A549 (cell line): ENCODE data around the gene SLC13A5. TPM values are rescaled to one million over a fixed set of nuclear protein-coding genes. Genes with fewer than 3 reads are reported as not detected.

Source experiments
- ATAC-seq, 2 experiments: fragments of 200-7000 bp in 1 of 2; fragments of >200 bp in 1 of 2; cut with Nextera tagmentation in 1 of 2; cut with Tn5 transposase in 1 of 2; 3 replicates each; pipeline versions ENCODE4 v1.8.0 to v1.9.1; 2018 to 2020; ENCODE audit warnings: mild to moderate bottlenecking in 1 of 2, moderate library complexity in 1 of 2
- CTCF ChIA-PET: fragments of 300-600 bp; sonication (Branson Sonifier 250); formaldehyde crosslinking; extraction: SDS; loops from one replicate; lab custom pipeline; 2021; ENCODE audit warnings: antibody characterized with exemption, inconsistent platforms; lab: Yijun Ruan, JAX
- POLR2A ChIA-PET: fragments of 350-600 bp; formaldehyde crosslinking; extraction: SDS; loops from one replicate; lab custom pipeline; 2021; ENCODE audit warnings: antibody characterized with exemption, inconsistent platforms; lab: Yijun Ruan, JAX
- DNase-seq, 2 experiments: peaks; one replicate each; pipeline versions ENCODE4 v3.0.0 to v3.0.0-alpha.2; 2011 to 2016; ENCODE audit warnings: low read depth in 1 of 2, low spot score in 1 of 2
- FAIRE-seq: peaks from 2 replicates; lab custom pipeline; 2011; peaks lifted over from hg19 to GRCh38; lab: Jason Lieb, UNC
- H3K27ac ChIP-seq, 2 experiments: fragments of >200 bp; sonication (Bioruptor Twin); formaldehyde crosslinking; 3 replicates each; pipeline ENCODE4 v1.5.1; 2016 to 2017
- H3K4me1 ChIP-seq: fragments of >200 bp; sonication (Bioruptor Twin); formaldehyde crosslinking; 3 replicates; pipeline ENCODE4 v1.6.1; 2016
- H3K4me2 ChIP-seq: fragments of >200 bp; sonication (Bioruptor Twin); formaldehyde crosslinking; 3 replicates; pipeline ENCODE4 v1.6.1; 2016
- H3K4me3 ChIP-seq: fragments of >200 bp; sonication (Bioruptor Twin); formaldehyde crosslinking; 3 replicates; pipeline ENCODE4 v1.5.1; 2016
- H3K9me3 ChIP-seq: fragments of >200 bp; sonication (Bioruptor Twin); formaldehyde crosslinking; 3 replicates; pipeline ENCODE4 v1.6.1; 2016
- BHLHE40 ChIP-seq: IDR thresholded peaks from 2 replicates; pipeline ENCODE4 v1.6.1; 2012; ENCODE audit warnings: low read depth, low read length, inconsistent platforms
- CHD4 ChIP-seq: fragments of 200-600 bp; sonication (generic); IDR thresholded peaks from 2 replicates; pipeline ENCODE4 v1.6.1; 2016; ENCODE audit warnings: antibody characterized with exemption, mild to moderate bottlenecking, borderline replicate concordance
- ESRRA ChIP-seq: fragments of 150-350 bp; IDR thresholded peaks from 2 replicates; pipeline ENCODE4 v1.6.1; 2014; ENCODE audit warnings: mild to moderate bottlenecking, low read length, borderline replicate concordance
- FOSB ChIP-seq: fragments of 250-450 bp; sonication (Bioruptor Pico); IDR thresholded peaks from 2 replicates; pipeline ENCODE4 v1.5.0; 2020; ENCODE audit warnings: mild to moderate bottlenecking, moderate library complexity
- GATA3 ChIP-seq: IDR thresholded peaks from 2 replicates; pipeline ENCODE4 v1.6.1; 2012; ENCODE audit warnings: borderline replicate concordance
- HOXA7 ChIP-seq: fragments of 250-450 bp; sonication (Bioruptor Pico); IDR thresholded peaks from 2 replicates; pipeline ENCODE4 v1.5.0; 2020; ENCODE audit warnings: mild to moderate bottlenecking, moderate library complexity
- HOXB5 ChIP-seq: fragments of 250-450 bp; sonication (Bioruptor Pico); IDR thresholded peaks from 2 replicates; pipeline ENCODE4 v1.5.0; 2020; ENCODE audit warnings: mild to moderate bottlenecking, moderate library complexity
- KDM5A ChIP-seq: fragments of 200-600 bp; sonication (generic); IDR thresholded peaks from 2 replicates; pipeline ENCODE4 v1.6.1; 2016; ENCODE audit warnings: antibody characterized with exemption, mild to moderate bottlenecking
- MAZ ChIP-seq: fragments of 150-350 bp; IDR thresholded peaks from 2 replicates; pipeline ENCODE4 v1.6.1; 2014; ENCODE audit warnings: antibody characterized with exemption, low read depth, low read length, borderline replicate concordance
- NR3C1 ChIP-seq: fragments of >200 bp; sonication (Bioruptor Twin); formaldehyde crosslinking; IDR thresholded peaks from 3 replicates; pipeline ENCODE4 v1.6.1; 2017
- POLR2A ChIP-seq: IDR thresholded peaks from 2 replicates; pipeline ENCODE4 v1.6.1; 2012; ENCODE audit warnings: mild to moderate bottlenecking, low read length
- POLR2AphosphoS2 ChIP-seq: conservative IDR thresholded peaks from 2 replicates; pipeline ENCODE4 v1.6.1; 2012; ENCODE audit warnings: low read length, improper control_type of control experiment, inconsistent platforms
- RAD21 ChIP-seq, 2 experiments: fragments of >200 bp in 1 of 2; sonication (Bioruptor Twin) in 1 of 2; formaldehyde crosslinking in 1 of 2; IDR thresholded peaks in 1 of 2; conservative IDR thresholded peaks in 1 of 2; 2 replicates in 1 of 2; 3 replicates in 1 of 2; pipeline ENCODE4 v1.6.1; 2012 to 2018; ENCODE audit warnings: inconsistent platforms in 1 of 2
- RARB ChIP-seq: fragments of 250-450 bp; sonication (Bioruptor Pico); IDR thresholded peaks from 2 replicates; pipeline ENCODE4 v1.8.0; 2021; ENCODE audit warnings: mild to moderate bottlenecking, moderate library complexity
- TFCP2L1 ChIP-seq: fragments of 250-450 bp; sonication (Bioruptor Pico); IDR thresholded peaks from 2 replicates; pipeline ENCODE4 v1.5.0; 2021; ENCODE audit warnings: mild to moderate bottlenecking
- ZNF302 ChIP-seq: fragments of 250-450 bp; sonication (Bioruptor Pico); IDR thresholded peaks from 2 replicates; pipeline ENCODE4 v1.9.0; 2021; ENCODE audit warnings: inconsistent platforms, mild to moderate bottlenecking, moderate library complexity
- WGBS: methylation state at CpG from one replicate; pipeline ENCODE4 v1.1.6; 2017; ENCODE audit errors: missing lambda C conversion rate; 5-methylcytosine and 5-hydroxymethylcytosine counted together
- polyA plus RNA-seq, 4 experiments: library from polyadenylated mRNA; depleted of rRNA in 3 of 4; stranded (reverse); fragments of >200 nt; fragmentation: RNase III in 1 of 4; extraction: RNeasy Plus Mini Kit Qiagen cat#74134 plus additional on column Dnase treatment in 1 of 4; gene quantifications; 2 replicates in 3 of 4; 3 replicates in 1 of 4; pipeline ENCODE4 v1.2.3, GENCODE V29; 2011 to 2017
- TF ChIP-seq, protein P1 (sequence below): IDR thresholded peaks from 2 replicates; pipeline ENCODE4 v1.6.1; 2012; ENCODE audit warnings: low read depth, borderline replicate concordance
- TF ChIP-seq, protein P2 (sequence below): fragments of 250-450 bp; sonication (Bioruptor Pico); IDR thresholded peaks from 2 replicates; pipeline ENCODE4 v1.5.0; 2020; ENCODE audit warnings: low read depth, mild to moderate bottlenecking, moderate library complexity
- TF ChIP-seq, protein P3 (sequence below): fragments of >200 bp; sonication (Bioruptor Twin); formaldehyde crosslinking; IDR thresholded peaks from 3 replicates; pipeline ENCODE4 v1.5.1; 2016
- TF ChIP-seq, protein P4 (sequence below): fragments of 200-600 bp; sonication (generic); IDR thresholded peaks from 2 replicates; pipeline ENCODE4 v1.6.1; 2016; ENCODE audit warnings: antibody characterized with exemption, mild to moderate bottlenecking, moderate library complexity
- TF ChIP-seq, protein P5 (sequence below): fragments of 250-450 bp; sonication (Bioruptor Pico); IDR thresholded peaks from 2 replicates; pipeline ENCODE4 v1.5.0; 2021; ENCODE audit warnings: mild to moderate bottlenecking, moderate library complexity, borderline replicate concordance
- TF ChIP-seq, protein P6 (sequence below): fragments of >200 bp; sonication (Bioruptor Twin); formaldehyde crosslinking; IDR thresholded peaks from 2 replicates; pipeline ENCODE4 v1.6.1; 2016

Gene SLC13A5
- polyA plus RNA-seq, 2 of the 4 experiments (the other 2 are of a cell fraction): 0.15 to 0.26 TPM

DNA sequence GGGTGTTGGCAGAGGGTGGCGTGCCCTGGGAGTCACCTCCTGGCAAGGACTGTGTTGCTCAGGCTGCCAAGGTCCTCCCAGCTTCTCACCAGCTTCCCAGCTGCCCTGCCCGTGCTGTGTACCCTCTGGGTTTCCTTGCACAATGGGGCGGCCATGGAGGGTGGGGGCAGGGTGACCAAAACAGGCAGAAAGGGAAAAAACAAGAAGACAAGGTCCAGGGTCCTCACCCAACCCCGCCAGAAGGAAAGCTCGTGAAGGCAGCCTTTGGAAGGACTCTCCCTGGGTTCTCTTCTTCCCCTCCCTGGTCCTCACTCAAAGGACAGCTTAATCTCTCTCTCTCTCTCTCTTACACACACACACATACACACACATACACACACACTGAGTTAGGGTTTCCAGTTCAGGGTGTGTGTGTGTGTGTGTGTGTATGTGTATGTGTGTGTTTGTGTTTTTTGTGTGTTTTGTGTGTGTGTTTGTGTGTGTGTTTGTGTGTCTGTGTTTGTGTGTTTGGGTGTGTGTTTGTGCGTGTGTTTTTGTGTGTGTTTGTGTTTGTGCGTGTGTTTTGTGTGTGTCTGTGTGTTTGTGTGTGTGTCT lies 2.0 kb downstream of the SLC13A5 start (continued):
- no peak for TF ChIP-seq FOSB (CRISPR knock-in tag)
- TF ChIP-seq, protein P1, sequence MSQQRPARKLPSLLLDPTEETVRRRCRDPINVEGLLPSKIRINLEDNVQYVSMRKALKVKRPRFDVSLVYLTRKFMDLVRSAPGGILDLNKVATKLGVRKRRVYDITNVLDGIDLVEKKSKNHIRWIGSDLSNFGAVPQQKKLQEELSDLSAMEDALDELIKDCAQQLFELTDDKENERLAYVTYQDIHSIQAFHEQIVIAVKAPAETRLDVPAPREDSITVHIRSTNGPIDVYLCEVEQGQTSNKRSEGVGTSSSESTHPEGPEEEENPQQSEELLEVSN: no peak
- no peak for TF ChIP-seq CHD4

DNA sequence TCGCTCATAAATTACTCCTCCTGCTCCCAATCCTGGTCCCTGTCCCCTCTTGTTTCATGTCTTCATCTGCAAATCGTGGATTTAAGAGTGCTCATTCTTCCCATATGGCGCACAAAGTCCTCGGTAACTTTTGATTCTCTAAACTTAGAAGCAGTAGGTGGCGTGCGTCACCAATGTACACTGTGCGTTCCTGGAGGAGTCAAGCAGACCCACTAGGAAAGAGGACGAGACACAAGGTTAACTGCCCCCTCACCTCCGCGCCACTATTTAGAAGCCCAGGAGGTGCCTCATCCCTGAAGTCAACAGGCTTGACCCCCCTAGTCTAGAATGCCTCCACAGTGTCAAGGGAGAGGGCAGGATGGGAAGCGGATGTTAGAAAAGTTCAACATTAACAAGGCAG lies 2.9 kb downstream of the SLC13A5 start:
- Histone ChIP-seq H3K27ac (no peak overlapping the region), H3K4me2 (no peak overlapping the region), H3K9me3 (peaks cover 6% of the 10 kb centered on the region; the same call in 2 of the 3 replicates), H3K4me1 (0 out of 3 replicates have a peak, but pooled peaks cover 3% of the 10 kb centered on the region), H3K4me3 (no peak overlapping the region)
- CTCF ChIA-PET: interaction anchor here (1.0 to 2.2 kb wide), 2 partner anchors 9 to 294 kb away, joined by 3 to 7 read pairs; no protein-coding TSS in a partner anchor
- DNase-seq (peak in 1 of 2 experiments; percentile 34), ATAC-seq (no peak), FAIRE-seq (no peak)
- 58% methylated on average over 11 of the region's 11 CpGs for WGBS
- POLR2A ChIA-PET: no interaction called here
- TF ChIP-seq NR3C1: no peak
- TF ChIP-seq TFCP2L1: no peak
- TF ChIP-seq, protein P2, sequence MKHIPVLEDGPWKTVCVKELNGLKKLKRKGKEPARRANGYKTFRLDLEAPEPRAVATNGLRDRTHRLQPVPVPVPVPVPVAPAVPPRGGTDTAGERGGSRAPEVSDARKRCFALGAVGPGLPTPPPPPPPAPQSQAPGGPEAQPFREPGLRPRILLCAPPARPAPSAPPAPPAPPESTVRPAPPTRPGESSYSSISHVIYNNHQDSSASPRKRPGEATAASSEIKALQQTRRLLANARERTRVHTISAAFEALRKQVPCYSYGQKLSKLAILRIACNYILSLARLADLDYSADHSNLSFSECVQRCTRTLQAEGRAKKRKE: no peak
- TF ChIP-seq MAZ: no peak
- TF ChIP-seq, protein P3, sequence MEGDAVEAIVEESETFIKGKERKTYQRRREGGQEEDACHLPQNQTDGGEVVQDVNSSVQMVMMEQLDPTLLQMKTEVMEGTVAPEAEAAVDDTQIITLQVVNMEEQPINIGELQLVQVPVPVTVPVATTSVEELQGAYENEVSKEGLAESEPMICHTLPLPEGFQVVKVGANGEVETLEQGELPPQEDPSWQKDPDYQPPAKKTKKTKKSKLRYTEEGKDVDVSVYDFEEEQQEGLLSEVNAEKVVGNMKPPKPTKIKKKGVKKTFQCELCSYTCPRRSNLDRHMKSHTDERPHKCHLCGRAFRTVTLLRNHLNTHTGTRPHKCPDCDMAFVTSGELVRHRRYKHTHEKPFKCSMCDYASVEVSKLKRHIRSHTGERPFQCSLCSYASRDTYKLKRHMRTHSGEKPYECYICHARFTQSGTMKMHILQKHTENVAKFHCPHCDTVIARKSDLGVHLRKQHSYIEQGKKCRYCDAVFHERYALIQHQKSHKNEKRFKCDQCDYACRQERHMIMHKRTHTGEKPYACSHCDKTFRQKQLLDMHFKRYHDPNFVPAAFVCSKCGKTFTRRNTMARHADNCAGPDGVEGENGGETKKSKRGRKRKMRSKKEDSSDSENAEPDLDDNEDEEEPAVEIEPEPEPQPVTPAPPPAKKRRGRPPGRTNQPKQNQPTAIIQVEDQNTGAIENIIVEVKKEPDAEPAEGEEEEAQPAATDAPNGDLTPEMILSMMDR: peak; percentile 17; the same call in 1 of the 3 replicates
- no peak for TF ChIP-seq GATA3
- TF ChIP-seq HOXB5 (CRISPR knock-in tag): no peak
- peak in 1 of 2 experiments; percentile 37; a peak in 2 of 5 replicates for TF ChIP-seq RAD21 (conservative IDR thresholded peaks at IDR 0.05 in 1 of 2, IDR thresholded peaks at IDR 0.05 in 1 of 2)
- TF ChIP-seq, protein P4, sequence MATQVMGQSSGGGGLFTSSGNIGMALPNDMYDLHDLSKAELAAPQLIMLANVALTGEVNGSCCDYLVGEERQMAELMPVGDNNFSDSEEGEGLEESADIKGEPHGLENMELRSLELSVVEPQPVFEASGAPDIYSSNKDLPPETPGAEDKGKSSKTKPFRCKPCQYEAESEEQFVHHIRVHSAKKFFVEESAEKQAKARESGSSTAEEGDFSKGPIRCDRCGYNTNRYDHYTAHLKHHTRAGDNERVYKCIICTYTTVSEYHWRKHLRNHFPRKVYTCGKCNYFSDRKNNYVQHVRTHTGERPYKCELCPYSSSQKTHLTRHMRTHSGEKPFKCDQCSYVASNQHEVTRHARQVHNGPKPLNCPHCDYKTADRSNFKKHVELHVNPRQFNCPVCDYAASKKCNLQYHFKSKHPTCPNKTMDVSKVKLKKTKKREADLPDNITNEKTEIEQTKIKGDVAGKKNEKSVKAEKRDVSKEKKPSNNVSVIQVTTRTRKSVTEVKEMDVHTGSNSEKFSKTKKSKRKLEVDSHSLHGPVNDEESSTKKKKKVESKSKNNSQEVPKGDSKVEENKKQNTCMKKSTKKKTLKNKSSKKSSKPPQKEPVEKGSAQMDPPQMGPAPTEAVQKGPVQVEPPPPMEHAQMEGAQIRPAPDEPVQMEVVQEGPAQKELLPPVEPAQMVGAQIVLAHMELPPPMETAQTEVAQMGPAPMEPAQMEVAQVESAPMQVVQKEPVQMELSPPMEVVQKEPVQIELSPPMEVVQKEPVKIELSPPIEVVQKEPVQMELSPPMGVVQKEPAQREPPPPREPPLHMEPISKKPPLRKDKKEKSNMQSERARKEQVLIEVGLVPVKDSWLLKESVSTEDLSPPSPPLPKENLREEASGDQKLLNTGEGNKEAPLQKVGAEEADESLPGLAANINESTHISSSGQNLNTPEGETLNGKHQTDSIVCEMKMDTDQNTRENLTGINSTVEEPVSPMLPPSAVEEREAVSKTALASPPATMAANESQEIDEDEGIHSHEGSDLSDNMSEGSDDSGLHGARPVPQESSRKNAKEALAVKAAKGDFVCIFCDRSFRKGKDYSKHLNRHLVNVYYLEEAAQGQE: no peak

DNA sequence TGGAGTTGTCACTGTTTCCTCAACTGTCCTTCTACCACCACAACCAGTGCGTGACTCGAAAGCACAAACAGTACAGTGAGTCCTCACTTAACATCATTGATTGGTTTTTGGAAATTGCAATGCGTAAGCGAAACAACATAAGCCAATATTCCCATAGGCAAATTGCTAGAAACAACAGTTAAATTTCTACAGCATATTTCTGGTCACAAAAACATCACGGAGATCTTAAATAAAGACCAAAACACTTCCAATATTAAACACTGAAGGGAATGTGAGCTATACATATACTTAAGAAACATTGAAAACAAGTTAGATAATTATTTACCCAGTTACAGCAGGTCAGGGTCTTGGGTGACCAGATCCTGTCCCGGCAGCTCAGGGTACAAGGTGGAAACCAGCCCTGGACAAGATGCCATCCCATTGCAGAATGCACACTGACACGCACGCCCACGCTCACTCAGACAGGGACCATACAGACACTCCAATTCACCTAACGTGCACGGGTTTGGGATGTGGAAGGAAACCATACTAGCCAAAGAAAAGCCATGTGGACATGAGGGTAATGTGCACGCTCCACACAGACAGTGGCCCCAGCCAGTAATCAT lies 4.7 kb downstream of the SLC13A5 start:
- H3K9me3 ChIP-seq: no peaks in the 10 kb centered on the region
- FAIRE-seq: peak; percentile 49
- no peak for TF ChIP-seq MAZ
- TF ChIP-seq POLR2A: no peak
- TF ChIP-seq RARB: no peak
- no peak for TF ChIP-seq POLR2AphosphoS2
- TF ChIP-seq BHLHE40: no peak
- no peak for TF ChIP-seq KDM5A
- TF ChIP-seq HOXB5 (CRISPR knock-in tag): no peak
- no peak for TF ChIP-seq ESRRA
- TF ChIP-seq ZNF302 (CRISPR knock-in tag): no peak
- TF ChIP-seq, protein P5, sequence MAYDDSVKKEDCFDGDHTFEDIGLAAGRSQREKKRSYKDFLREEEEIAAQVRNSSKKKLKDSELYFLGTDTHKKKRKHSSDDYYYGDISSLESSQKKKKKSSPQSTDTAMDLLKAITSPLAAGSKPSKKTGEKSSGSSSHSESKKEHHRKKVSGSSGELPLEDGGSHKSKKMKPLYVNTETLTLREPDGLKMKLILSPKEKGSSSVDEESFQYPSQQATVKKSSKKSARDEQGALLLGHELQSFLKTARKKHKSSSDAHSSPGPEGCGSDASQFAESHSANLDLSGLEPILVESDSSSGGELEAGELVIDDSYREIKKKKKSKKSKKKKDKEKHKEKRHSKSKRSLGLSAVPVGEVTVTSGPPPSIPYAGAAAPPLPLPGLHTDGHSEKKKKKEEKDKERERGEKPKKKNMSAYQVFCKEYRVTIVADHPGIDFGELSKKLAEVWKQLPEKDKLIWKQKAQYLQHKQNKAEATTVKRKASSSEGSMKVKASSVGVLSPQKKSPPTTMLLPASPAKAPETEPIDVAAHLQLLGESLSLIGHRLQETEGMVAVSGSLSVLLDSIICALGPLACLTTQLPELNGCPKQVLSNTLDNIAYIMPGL: no peak
- TF ChIP-seq, protein P6, sequence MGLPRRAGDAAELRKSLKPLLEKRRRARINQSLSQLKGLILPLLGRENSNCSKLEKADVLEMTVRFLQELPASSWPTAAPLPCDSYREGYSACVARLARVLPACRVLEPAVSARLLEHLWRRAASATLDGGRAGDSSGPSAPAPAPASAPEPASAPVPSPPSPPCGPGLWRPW: no peak
- no peak for TF ChIP-seq HOXA7 (CRISPR knock-in tag)
- ChIA-PET CTCF (interaction anchor here (0.6 to 2.0 kb wide), 3 partner anchors 11 to 296 kb away, joined by 3 to 8 read pairs (median 3); no protein-coding TSS in a partner anchor), POLR2A (interaction anchor here (0.6 kb wide), 1 partner anchor 106 kb away, joined by 3 read pairs; no protein-coding TSS in a partner anchor)
- WGBS: 75% methylated on average over 12 of the region's 12 CpGs
- no peak for ATAC-seq
- no peak overlapping the region for H3K4me2 ChIP-seq
- H3K27ac ChIP-seq: no peak overlapping the region
- H3K4me3 ChIP-seq: no peak overlapping the region
- 0 out of 3 replicates have a peak, but pooled peaks cover 3% of the 10 kb centered on the region for H3K4me1 ChIP-seq
- no peak for DNase-seq
